Pancreas (tissue), 10 donors: ENCODE data around the gene MBOAT2. TPM values are rescaled to one million over a fixed set of nuclear protein-coding genes. Genes with fewer than 3 reads are reported as not detected.

ENCODE experiments used
- ATAC-seq, 4 donors: fragments of 200-7000 bp; cut with Tn5 transposase; one replicate each; pipeline versions ENCODE4 v1.8.0 to v1.9.1; 2020; ENCODE audit warnings: mild to moderate bottlenecking in 4 of 4, moderate library complexity in 4 of 4
- DNase-seq, 6 donors: peaks; one replicate each; pipeline ENCODE4 v3.0.0-alpha.2; 2020
- FAIRE-seq: peaks from 2 replicates; lab custom pipeline; 2012; peaks lifted over from hg19 to GRCh38; lab: Jason Lieb, UNC
- H3K27ac ChIP-seq, 4 donors: fragments of 200-600 bp; sonication (generic); 1 replicate in 3 of 4; 2 replicates in 1 of 4; pipeline versions ENCODE4 v1.5.0 to v1.8.0; 2020
- H3K27me3 ChIP-seq, 4 donors: fragments of 200-600 bp; one replicate each; pipeline ENCODE4 v1.8.0; 2021
- H3K36me3 ChIP-seq, 3 donors: fragments of 200-600 bp; sonication (generic) in 1 of 3; one replicate each; pipeline versions ENCODE4 v1.5.0 to v1.8.0; 2020 to 2021
- H3K4me1 ChIP-seq, 3 donors: fragments of 200-600 bp; one replicate each; pipeline ENCODE4 v1.8.0; 2021
- H3K4me3 ChIP-seq, 4 donors: fragments of 200-600 bp; sonication (generic) in 2 of 4; one replicate each; pipeline versions ENCODE4 v1.5.0 to v1.8.0; 2020 to 2021
- H3K9me3 ChIP-seq, 4 donors: fragments of 200-600 bp; one replicate each; pipeline ENCODE4 v1.8.0; 2021
- CTCF ChIP-seq, 4 donors: fragments of 200-600 bp; sonication (generic) in 3 of 4; IDR thresholded peaks; one replicate each; pipeline versions ENCODE4 v1.5.0 to v1.8.0; 2021; ENCODE audit warnings: antibody characterized with exemption in 4 of 4
- WGBS, 2 donors: extraction: QIAGEN DNeasy Blood & Tissue Kit; methylation state at CpG; one replicate each; pipeline ENCODE4 v1.1.7; 2013; 5-methylcytosine and 5-hydroxymethylcytosine counted together
- intact Hi-C, 3 donors: fragments of 100-400 bp; cut with DNase I; formaldehyde crosslinking; loops; one replicate each; pipeline versions ENCODE4 v1.11.1 to v1.14.2; 2022
- polyA plus RNA-seq, 2 donors: library from polyadenylated mRNA; stranded (reverse); fragments of 200-250 nt; gene quantifications; one replicate each; pipeline ENCODE4 v1.2.3, GENCODE V29; 2013
- total RNA-seq, 6 donors: library from RNA; stranded (reverse); fragmentation: NEBNext Ultra II Directional in 4 of 6; extraction: Animal tissue kit (Norgen Biotek cat#: 25700) in 4 of 6; gene quantifications; one replicate each; pipeline versions ENCODE4 v1.2.1 to v1.2.4, GENCODE V29; 2021 to 2023
- donor health status: healthy with polysubstance abuse.
- donor health status: DM: no; HTN: no; CAD: no; lungs with moderate emphysema.
- donor health status: DM: no; HTN: no; CAD: no.
- donor health status: control.
- donor health status: control.
- donor health status: Bipolar disorder and iron deficiency.
- donor health status: DM: yes; HTN: yes; CAD: no.
- donor health status: DM: no; HTN: no; CAD: no.
- donor health status: DM: no; HTN: no; CAD: no.
- donor health status: DM: yes; HTN: yes; CAD: no.

Gene MBOAT2
- total and polyA plus RNA-seq, 8 donors, result 1.2 to 5.7 (median 2.5) TPM

- no peak for TF ChIP-seq CTCF (IDR thresholded peaks at IDR 0.05)
- FAIRE-seq (no peak), DNase-seq (no peak), ATAC-seq (no peak)
- Histone ChIP-seq H3K27me3 (no peaks in the 10 kb centered on the region), H3K9me3 (no peaks in the 10 kb centered on the region), H3K4me1 (no peaks in the 10 kb centered on the region), H3K4me3 (no peak overlapping the region), H3K36me3 (no peaks in the 10 kb centered on the region), H3K27ac (no peak overlapping the region)
- intact Hi-C loops, result no loop called here
- 46 to 56% methylated on average over 2 of the region's 2 CpGs for WGBS, 2 donors
Observed at GRCh38 chr2:8860239-8860638, 143.2 kb downstream of the MBOAT2 start.

- Histone ChIP-seq H3K4me1 (no peaks in the 10 kb centered on the region), H3K36me3 (no peaks in the 10 kb centered on the region), H3K4me3 (no peak overlapping the region), H3K27ac (no peak overlapping the region), H3K27me3 (no peaks in the 10 kb centered on the region), H3K9me3 (no peaks in the 10 kb centered on the region)
- no peak for ATAC-seq
- no peak for TF ChIP-seq CTCF (IDR thresholded peaks at IDR 0.05)
- intact Hi-C loops, result no loop called here
- WGBS, 2 donors, result 26 to 51% methylated on average over 1 of the region's 1 CpG
- DNase-seq, result no peak
- no peak for FAIRE-seq
Observed at GRCh38 chr2:8858910-8859309, 144.6 kb downstream of the MBOAT2 start.

- no peak for TF ChIP-seq CTCF (IDR thresholded peaks at IDR 0.05)
- ATAC-seq (no peak), FAIRE-seq (no peak), DNase-seq (no peak)
- H3K9me3 ChIP-seq, result no peaks in the 10 kb centered on the region
- no peaks in the 10 kb centered on the region for H3K4me1 ChIP-seq
- no peaks in the 10 kb centered on the region for H3K36me3 ChIP-seq
- H3K4me3 ChIP-seq, result no peak overlapping the region
- H3K27me3 ChIP-seq, result no peaks in the 10 kb centered on the region
- intact Hi-C loops, result no loop called here
- 94 to 95% methylated on average over 7 of the region's 7 CpGs for WGBS, 2 donors
- no peak overlapping the region for H3K27ac ChIP-seq
Observed at GRCh38 chr2:8858264-8858663, 145.2 kb downstream of the MBOAT2 start.

GRCh38 chr2:8857709-8858108, 145.8 kb downstream of the MBOAT2 start:
- FAIRE-seq (no peak), DNase-seq (no peak), ATAC-seq (no peak)
- Histone ChIP-seq H3K36me3 (no peaks in the 10 kb centered on the region), H3K27me3 (no peaks in the 10 kb centered on the region), H3K9me3 (no peaks in the 10 kb centered on the region), H3K27ac (no peak overlapping the region), H3K4me3 (no peak overlapping the region), H3K4me1 (no peaks in the 10 kb centered on the region)
- intact Hi-C loops, result no loop called here
- WGBS, 2 donors, result 89 to 93% methylated on average over 11 of the region's 11 CpGs
- no peak for TF ChIP-seq CTCF (IDR thresholded peaks at IDR 0.05)

- no peak overlapping the region for H3K4me3 ChIP-seq
- no peaks in the 10 kb centered on the region for H3K9me3 ChIP-seq
- intact Hi-C loops, result no loop called here
- WGBS, 2 donors, result 76 to 85% methylated on average over 2 of the region's 2 CpGs
- H3K36me3 ChIP-seq, result no peaks in the 10 kb centered on the region
- no peak for FAIRE-seq
- no peak for TF ChIP-seq CTCF (IDR thresholded peaks at IDR 0.05)
- ATAC-seq, result no peak
- H3K27me3 ChIP-seq, result no peaks in the 10 kb centered on the region
- DNase-seq, result no peak
- no peaks in the 10 kb centered on the region for H3K4me1 ChIP-seq
- no peak overlapping the region for H3K27ac ChIP-seq
Observed at GRCh38 chr2:8856176-8856575, 147.3 kb downstream of the MBOAT2 start.
